NOMO-1 treated with dmso at 0.1 percent for 144 hours (cell line): ENCODE results near the gene NUDT8.
A peak's percentile ranks its signal among the peaks of the same experiment; 100 is the strongest.
"Not testable (repeated sequence)": the region's sequence is repeated elsewhere in the genome, so short reads cannot be mapped to it uniquely, and the experiment has no call there.

Experiments used
- DNase-seq: peaks from one replicate; lab custom pipeline; 2025; ENCODE audit not compliant: unreplicated experiment; lab: John Stamatoyannopoulos, UW

NUDT8 gene

GRCh38 chr11:67613960-67614715 is 15.6 kb downstream of the NUDT8 start:
- peak; percentile 56 for DNase-seq

GRCh38 chr11:67613313-67613959 is 16.3 kb downstream of the NUDT8 start:
- DNase-seq = no peak

- DNase-seq = no peak
Observed at GRCh38 chr11:67612751-67613150, 17.0 kb downstream of the NUDT8 start.

- no peak for DNase-seq
Observed at GRCh38 chr11:67611704-67612587, 17.8 kb downstream of the NUDT8 start.

GRCh38 chr11:67611165-67611564 is 18.6 kb downstream of the NUDT8 start:
- no peak for DNase-seq

- DNase-seq = no peak
Observed at GRCh38 chr11:67610302-67610868, 19.4 kb downstream of the NUDT8 start.

GRCh38 chr11:67609316-67609715 is 20.4 kb downstream of the NUDT8 start:
- no peak for DNase-seq

GRCh38 chr11:67608486-67608885 is 21.3 kb downstream of the NUDT8 start:
- DNase-seq = no peak

GRCh38 chr11:67607507-67607906 is 22.2 kb downstream of the NUDT8 start:
- no peak for DNase-seq

GRCh38 chr11:67606492-67607295 is 23.0 kb downstream of the NUDT8 start, which contains the start of gene NDUFV1:
Gene NDUFV1, plus strand, starts transcription at chr11:67606936. Its CDS starts 69 bp downstream, at chr11:67607005.
- DNase-seq = peak; percentile 92

GRCh38 chr11:67606093-67606491 is 23.6 kb downstream of the NUDT8 start:
- DNase-seq = no peak

- DNase-seq = no peak
Observed at GRCh38 chr11:67605231-67606011, 24.3 kb downstream of the NUDT8 start.

GRCh38 chr11:67604815-67605214 is 24.9 kb downstream of the NUDT8 start:
- no peak for DNase-seq

GRCh38 chr11:67604119-67604518 is 25.6 kb downstream of the NUDT8 start:
- DNase-seq = not testable (repeated sequence)

GRCh38 chr11:67601098-67601497 is 28.6 kb downstream of the NUDT8 start:
- no peak for DNase-seq

- peak; percentile 85 for DNase-seq
Observed at GRCh38 chr11:67600324-67601029, 29.3 kb downstream of the NUDT8 start.

- no peak for DNase-seq
Observed at GRCh38 chr11:67599149-67599548, 30.6 kb downstream of the NUDT8 start.

- DNase-seq = not testable (repeated sequence)
Observed at GRCh38 chr11:67597963-67598362, 31.8 kb downstream of the NUDT8 start.

- not testable (repeated sequence) for DNase-seq
Observed at GRCh38 chr11:67597458-67597857, 32.3 kb downstream of the NUDT8 start.
